HL-60/S4 (cell line): ENCODE data around the gene BAHCC1.

ENCODE experiments used
- in situ Hi-C: fragments of 300-500 bp; cut with MboI; formaldehyde crosslinking; loops from 2 replicates; pipeline ENCODE4 v1.14.3; 2022; ENCODE audit warnings: low sequenced_read_pairs

Gene BAHCC1

DNA sequence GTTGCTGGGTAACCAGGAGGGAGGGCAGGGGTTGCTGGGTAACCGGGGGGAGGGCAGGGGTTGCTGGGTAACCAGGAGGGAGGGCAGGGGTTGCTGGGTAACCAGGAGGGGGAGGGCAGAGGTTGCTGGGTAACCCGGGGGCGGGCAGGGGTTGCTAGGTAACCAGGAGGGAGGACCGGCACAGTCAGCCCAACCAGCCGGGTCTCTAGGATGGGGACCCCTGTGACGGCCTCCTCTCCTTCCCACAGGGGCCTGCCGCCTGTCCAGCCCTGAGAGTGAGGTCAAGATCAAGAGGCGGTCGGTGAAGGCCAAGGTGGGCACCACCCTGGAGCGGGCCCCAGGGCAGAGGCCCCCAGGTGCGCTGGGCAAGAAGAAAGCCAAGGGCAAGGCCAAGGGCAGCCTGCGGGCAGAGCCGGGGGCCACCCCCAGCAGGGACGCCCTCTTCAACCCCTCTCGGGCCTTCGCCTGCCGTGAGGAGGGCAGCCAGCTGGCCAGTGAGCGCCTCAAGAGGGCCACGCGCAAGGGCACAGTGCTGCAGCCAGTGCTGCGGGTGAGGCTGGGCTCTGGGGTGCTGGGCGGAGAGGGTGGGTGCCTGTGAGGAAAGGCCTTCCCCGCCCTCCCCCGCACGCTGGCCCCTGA, 62.8 kb downstream of the BAHCC1 start:
- in situ Hi-C loops, result no loop called here

DNA sequence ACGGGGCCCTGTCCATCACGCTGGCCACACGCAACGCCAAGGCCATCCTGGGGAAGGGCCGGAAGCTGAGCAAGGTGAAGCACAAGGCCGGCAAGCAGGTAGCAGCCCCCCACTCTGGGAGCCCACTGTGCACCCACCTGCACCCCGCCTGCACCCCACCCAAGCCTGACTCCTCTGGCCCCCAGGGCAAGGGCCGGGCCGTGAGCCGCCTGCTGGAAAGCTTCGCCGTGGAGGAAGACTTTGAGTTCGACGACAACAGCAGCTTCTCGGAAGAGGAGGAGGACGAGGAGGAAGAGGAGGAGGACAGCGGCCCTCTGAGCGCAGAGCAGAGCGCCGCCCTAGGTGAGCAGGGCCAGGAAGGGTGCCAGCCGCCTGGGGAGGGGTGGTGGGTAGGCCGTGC, 63.4 kb downstream of the BAHCC1 start:
- in situ Hi-C loops, result no loop called here

- in situ Hi-C loops, result no loop called here
Observed at GRCh38 chr17:81459224-81459623, 64.0 kb downstream of the BAHCC1 start.

DNA sequence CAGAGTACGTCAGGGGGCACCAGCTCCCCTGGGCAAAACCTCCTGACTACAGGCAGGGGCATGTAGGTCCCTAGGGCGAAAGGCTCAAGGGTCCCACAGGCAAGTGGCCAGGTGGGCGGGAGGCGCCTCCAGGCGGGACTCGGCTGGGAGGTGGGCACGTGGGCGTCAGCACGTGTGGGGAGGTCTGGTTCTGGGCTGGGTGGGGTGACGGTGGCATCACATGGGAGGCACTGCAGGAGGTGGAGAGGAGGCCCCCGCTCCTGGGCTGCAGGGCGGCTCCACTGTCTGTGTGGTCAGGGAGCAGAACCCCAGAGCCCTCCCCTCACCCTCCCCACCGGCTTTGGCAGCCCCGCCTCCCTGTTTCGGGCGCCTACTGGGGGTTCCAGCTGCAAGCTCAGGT, 64.6 kb downstream of the BAHCC1 start:
- in situ Hi-C loops, result no loop called here

DNA sequence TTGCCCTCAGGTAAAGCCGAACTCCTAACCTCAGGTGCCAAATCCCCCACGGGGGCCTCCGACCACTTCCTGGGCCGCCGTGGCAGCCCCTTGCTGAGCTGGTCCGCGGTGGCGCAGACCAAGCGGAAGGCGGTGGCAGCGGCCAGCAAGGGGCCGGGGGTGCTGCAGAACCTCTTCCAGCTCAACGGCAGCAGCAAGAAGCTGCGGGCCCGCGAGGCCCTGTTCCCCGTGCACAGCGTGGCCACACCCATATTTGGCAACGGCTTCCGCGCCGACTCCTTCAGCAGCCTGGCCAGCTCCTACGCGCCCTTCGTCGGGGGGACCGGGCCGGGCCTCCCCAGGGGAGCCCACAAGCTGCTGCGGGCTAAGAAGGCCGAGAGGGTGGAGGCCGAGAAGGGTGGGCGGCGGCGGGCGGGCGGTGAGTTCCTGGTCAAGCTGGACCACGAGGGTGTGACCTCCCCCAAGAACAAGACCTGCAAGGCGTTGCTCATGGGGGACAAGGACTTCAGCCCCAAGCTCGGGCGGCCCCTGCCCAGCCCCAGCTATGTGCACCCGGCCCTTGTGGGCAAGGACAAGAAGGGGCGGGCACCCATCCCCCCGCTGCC, 65.7 kb downstream of the BAHCC1 start:
- in situ Hi-C loops, result no loop called here

DNA sequence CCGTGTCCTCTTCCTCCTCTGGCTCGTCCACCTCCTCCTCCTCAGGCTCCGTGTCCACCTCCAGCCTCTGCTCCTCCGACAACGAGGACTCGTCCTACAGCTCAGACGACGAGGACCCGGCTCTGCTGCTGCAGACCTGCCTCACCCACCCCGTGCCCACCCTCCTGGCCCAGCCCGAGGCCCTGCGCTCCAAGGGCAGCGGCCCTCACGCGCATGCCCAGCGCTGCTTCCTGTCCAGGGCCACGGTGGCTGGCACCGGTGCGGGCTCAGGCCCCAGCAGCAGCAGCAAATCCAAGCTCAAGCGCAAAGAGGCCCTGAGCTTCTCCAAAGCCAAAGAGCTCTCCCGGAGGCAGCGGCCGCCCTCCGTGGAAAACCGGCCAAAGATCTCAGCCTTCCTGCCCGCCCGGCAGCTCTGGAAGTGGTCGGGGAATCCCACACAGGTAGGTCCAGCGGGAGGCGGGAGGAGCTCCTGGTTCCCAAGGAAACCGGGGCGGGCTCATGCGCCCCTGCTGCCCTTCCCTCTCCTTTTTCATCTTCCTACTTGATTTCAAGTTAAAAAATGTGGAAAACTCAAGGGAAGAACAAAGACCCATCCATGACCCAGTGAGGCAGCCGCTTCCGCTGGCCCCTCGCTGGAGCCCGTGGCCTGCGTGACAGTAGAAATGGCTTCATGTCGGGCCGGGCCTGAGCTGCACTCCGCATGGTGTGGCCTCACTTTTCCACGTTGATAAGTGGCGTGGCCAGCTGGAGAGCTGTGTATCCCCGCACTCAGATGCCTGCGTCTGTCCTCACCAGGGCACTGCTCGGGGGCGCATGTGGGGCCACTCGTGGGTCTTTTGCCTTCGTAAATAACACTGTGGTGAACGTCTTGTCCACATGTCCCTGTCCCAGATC, 66.6 kb downstream of the BAHCC1 start:
- in situ Hi-C loops, result no loop called here

DNA sequence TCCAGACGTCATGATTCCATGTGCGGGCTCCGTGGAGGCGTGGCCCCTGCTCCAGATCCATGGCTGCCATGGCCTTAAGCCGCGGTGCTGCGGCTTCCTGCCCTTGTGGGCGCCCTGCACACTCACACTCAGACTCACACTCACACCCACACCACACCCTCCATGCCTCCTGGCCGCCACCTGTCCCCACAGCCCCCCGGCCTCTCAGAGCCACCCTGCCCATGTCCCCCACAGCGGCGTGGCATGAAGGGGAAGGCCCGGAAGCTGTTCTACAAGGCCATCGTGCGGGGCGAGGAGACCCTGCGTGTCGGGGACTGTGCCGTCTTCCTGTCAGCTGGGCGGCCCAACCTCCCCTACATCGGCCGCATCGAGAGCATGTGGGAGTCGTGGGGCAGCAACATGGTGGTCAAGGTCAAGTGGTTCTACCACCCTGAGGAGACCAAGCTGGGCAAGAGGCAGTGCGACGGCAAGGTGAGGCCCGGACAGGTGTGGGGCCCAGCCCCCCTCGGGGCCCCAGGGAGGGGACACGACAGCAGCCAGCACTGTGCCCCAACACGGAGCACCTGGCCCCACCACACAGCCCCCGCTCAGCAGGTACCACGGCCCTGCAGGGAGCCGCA, 67.4 kb downstream of the BAHCC1 start:
- in situ Hi-C loops, result no loop called here

DNA sequence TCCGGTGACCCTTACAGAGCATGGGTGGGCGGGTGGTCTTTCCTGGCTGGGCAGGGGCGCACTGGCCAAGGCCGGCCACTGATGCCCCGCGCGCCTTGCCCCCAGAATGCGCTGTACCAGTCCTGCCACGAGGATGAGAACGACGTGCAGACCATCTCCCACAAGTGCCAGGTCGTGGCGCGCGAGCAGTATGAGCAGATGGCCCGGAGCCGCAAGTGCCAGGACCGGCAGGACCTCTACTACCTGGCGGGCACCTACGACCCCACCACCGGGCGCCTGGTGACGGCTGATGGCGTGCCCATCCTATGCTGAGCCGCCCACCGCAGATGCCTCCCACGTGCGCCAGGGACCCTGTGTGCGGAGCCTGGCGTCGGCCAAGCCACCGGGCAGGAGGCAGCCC, 68.2 kb downstream of the BAHCC1 start:
- in situ Hi-C loops, result no loop called here

DNA sequence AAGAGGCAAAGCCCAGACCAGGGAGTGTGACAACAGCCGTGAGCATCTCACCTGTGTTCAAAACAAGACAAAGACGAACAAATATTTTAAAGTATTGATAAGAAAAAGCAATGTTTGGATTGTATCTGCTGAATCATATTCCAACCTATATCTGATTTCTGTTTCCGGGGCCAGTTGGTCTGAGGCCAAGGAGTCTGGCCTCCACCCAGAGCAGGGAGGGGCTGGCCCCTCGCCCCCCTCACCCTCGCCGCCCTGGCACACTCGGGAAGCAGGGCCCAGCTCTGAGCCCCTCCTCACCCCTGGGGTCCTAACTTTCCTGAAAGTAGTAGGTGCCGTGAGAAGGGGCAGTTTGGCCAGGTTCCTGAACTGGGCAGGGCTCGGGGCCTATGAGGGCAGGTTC, 69.3 kb downstream of the BAHCC1 start:
- in situ Hi-C loops, result no loop called here

- in situ Hi-C loops, result no loop called here
Observed at GRCh38 chr17:81465910-81466309, 70.7 kb downstream of the BAHCC1 start.

DNA sequence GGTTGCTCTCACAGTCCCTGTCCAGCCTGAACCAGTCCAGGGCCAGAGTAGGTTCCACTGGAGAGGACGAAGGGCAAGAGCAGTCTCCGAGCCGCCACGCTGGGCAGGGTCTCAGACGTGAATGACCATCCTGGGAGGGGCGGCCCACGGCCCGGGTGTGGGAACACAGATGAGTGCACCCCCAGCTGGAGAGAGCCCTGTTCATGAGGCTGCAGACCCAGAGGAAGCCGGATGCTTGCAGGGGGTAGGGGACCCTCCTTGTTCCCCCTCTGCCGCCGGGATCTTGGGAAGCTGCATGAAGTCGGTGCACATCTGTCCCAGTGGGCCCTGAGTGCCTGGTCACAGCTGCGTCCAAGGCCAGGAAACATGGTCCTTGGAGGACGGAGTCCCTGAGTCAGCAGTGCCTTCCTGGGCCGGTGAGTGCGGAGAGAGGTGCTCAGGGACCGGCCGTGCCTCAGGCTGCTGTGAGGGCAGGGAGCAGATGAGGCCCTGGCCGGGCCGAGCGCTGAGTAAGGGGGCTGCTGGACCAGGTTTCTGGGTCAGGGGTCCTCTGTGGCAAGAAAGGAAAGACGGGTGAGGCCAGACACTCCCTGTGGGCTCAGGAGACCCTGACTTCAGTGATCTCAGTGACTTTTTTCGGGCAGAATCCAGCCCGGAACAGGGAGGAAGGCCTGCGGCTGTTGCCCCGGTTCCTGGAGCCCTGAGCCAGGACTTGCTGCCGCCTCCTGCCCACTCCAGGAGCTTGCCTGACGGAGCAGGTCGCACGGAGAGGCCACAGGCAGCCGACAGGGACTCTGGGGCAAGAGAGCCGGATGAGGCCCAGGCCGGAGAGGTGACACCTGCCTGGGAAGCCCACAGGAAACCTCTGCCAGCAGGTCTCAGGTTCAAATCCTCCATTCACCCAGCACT, 71.6 kb downstream of the BAHCC1 start:
- in situ Hi-C loops, result no loop called here

- in situ Hi-C loops, result no loop called here
Observed at GRCh38 chr17:81468111-81468769, 73.0 kb downstream of the BAHCC1 start.

DNA sequence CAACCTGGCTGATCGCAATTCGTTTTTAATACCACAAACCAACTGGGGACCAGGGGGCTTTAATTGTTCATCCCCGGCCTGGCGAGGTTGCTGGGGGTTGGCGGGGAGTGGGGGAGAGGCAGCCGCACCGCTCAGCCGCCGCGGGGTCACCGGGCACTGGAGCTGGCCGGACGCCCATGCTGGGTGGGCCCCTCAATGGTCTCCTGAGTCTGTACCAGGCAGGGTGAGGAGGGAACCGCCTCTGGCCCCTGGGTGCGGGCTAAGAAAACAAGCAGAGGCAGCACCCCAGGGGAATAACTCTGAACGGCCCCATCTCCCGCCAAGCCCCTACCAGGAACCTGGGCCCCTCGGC, 73.5 kb downstream of the BAHCC1 start:
- in situ Hi-C loops, result no loop called here

DNA sequence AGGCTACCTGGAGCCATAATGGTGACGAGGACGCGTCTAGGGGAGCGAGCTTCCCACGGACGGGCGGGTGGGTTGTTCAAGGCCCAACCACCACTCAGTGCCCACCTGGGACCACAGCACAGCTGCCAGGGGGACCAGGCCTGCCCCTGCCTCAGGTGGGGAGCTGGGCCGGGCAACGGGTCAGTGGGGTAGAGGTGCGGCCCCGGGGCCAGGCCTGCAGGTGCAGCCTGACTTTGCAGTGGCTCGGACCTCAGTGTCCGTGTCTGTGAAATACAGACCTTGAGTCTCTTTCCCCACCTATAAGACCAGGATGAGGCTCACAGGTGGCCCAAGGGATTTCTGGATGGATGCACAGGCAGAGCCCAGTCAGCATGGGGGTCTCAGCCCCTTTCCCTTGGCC, 74.0 kb downstream of the BAHCC1 start:
- in situ Hi-C loops, result no loop called here

DNA sequence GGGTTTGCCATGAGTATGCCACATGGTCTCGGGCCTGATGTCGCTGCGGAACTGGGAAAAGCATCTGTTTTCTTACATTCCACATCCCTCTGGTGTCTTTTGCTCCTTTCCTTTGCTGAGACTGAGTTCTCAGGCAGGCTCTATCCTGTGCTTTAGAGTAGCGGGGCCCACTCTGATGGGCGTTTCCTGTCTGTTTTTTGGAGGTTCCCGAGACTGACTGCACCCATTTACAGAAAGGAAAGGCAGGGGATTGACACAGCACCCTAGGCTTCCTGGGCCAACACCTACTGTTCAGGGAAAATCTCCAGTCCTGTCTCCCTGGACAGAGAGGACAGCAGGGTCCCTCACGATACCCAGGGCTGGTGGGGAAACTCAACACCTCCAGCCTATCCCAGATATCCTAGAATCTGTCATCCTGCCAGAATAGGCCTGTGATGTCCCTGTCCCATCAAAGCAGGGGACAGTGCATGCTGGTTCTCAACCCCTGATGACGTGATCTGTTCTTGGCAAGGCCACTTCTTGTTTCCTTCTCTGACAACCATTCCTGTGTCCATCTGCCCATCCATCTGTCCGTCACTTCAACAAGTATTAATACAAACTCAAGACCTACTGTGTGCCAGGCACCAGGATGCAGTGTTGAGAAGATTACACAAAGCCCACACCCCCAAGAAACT, 75.2 kb downstream of the BAHCC1 start:
- in situ Hi-C loops, result no loop called here

DNA sequence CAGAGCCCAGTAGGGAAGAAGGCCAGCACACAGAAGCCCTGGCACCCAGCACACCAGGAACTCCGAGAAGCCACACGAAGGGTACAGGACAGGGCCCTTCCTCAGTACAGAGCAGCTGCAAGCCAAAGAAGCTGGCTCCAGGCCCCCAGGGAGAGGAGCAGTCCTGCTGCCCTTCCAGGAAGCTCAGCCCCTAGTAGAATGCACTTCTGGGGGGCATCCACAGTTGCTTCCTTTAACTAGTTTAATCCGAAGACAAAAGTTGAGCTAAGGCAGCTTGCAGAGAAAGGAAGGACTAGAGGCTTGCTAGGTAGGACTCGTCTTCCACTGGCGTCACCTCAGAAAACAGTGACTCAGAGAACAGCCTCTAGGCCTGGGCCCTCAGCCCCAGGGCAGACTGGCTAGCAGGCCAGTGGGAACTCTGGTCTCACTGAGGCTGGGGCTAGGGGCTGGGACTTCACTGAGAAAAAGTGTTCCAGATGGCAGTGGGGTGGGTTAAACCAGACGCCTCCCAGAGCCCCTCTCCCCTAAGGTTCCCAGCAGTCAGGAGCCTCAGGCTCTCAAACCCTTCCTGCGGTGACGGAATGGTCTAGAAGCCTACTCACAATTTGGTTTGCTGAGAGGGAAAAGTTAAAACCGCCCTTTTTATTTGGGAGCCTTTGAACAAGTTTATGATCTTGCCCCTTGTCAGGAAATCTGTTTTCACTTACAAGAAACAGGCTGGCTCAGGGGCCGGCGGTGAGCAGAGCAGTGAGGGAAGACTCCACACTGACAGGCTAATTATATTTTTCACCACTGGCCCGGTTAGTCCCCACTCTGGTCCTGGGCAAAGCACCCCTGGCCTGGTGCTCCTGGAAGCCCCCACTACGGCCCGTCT, 75.9 kb downstream of the BAHCC1 start:
- in situ Hi-C loops, result no loop called here

- in situ Hi-C loops, result no loop called here
Observed at GRCh38 chr17:81471818-81472456, 76.7 kb downstream of the BAHCC1 start.

DNA sequence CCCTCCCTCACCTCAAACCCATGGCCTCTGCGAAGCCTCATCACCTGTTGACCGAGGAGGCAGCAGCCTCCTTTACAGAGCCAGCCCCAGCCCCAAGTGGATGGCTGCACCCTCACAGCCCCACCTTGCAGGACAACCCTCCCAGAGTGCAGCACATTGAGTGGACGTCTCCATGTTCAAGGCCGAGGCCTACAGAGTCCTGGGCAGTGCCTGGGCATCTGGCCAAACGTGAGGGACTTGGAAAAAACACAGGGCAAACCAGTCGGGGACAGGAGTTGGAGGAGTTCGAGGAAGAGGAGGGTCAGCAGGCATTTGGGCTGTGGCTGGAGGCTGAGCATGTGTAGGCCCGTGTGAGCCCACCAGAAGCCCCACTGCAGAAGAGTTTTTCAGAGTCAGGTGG, 77.8 kb downstream of the BAHCC1 start:
- in situ Hi-C loops, result no loop called here
